ENCODE results near the gene TOGARAM2. TPM values are rescaled to one million over a fixed set of nuclear protein-coding genes. Genes with fewer than 3 reads are reported as not detected.

TOGARAM2 gene
- total RNA-seq, 2 experiments from 2014 or later: 5.2 to 5.3 TPM

DNA sequence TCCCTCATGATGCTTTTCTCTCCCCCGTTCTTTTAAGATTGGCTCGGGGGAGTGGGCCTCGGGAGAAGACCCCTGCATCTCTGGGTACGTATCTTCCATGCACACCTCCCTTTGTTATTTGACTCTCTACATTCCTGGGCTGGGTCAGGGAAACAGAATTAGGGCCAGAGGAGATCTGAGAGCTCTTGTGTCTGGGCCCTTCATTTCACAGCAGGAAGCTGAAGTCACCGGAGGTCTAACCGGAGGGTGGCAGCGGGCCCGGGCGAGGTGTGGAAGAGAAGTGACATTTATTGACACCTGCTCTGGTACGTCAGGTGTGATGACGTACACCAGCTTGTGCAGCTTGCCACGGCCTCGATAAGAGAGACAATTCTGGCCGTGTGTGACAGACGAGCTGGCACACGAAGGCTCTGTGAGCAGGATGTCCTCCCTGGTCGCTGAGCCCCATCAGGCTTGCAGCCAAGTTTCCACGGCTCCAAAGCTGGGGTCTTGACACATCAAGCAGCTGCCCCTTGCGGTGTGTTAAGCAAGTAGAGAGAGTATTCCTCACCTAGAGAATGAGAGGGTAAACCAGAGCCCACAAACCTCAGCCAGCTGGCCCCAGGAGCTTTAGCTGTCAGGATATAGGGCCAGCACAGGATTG is 30.4 kb downstream of the TOGARAM2 start:
- Mint-ChIP-seq H3K4me1 (peaks cover 70% of the 10 kb centered on the region), H3K4me3 (peak overlapping the region; percentile 89), H3K27me3 (no peaks in the 10 kb centered on the region), H3K36me3 (peaks cover 3% of the 10 kb centered on the region), H3K27ac (peak overlapping the region; percentile 99), H3K9me3 (no peaks in the 10 kb centered on the region)
- ATAC-seq (ENCODE audit: low read depth): peak; percentile 24
- POLR2A ChIA-PET: interaction anchor here (1.2 to 4.7 kb wide), 7 partner anchors 9 to 105 kb away, joined by 4 to 51 read pairs (median 5); partner anchors contain the start of gene CLIP4
- peak; percentile 68 for DNase-seq

DNA sequence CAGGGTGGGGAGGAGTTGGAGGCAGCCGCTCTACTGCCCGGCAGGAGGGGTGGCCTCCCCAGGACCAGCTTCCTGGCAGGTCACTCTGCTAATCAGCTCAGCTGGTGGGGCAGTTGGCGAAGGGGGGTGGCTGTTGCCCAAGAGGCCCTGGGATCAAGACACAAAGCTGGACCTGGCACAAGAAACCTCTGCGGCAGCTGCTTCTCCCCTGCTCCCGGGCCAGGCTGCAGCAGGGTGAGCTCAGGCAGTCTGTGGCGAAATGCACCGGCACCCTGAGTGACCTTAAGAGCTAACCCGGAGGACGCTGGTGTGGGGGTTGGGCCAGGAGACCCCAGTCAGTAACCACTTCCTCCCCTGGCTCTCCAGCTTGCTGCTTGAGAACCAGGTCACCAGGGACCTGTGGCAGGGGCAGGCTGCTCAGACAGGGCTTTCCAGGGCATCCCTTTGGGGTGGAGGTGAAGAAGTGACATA is 31.1 kb downstream of the TOGARAM2 start:
- Mint-ChIP-seq H3K4me1 (peaks cover 75% of the 10 kb centered on the region), H3K27ac (peak overlapping the region; percentile 99), H3K4me3 (peak overlapping the region; percentile 89), H3K27me3 (no peaks in the 10 kb centered on the region), H3K9me3 (no peaks in the 10 kb centered on the region), H3K36me3 (peaks cover 3% of the 10 kb centered on the region)
- no peak for ATAC-seq (ENCODE audit: low read depth)
- DNase-seq: peak; percentile 68
- POLR2A ChIA-PET: interaction anchor here (0.7 to 4.7 kb wide), 9 partner anchors 8 to 142 kb away, joined by 3 to 51 read pairs (median 5); partner anchors contain the start of genes CLIP4 and TRMT61B

DNA sequence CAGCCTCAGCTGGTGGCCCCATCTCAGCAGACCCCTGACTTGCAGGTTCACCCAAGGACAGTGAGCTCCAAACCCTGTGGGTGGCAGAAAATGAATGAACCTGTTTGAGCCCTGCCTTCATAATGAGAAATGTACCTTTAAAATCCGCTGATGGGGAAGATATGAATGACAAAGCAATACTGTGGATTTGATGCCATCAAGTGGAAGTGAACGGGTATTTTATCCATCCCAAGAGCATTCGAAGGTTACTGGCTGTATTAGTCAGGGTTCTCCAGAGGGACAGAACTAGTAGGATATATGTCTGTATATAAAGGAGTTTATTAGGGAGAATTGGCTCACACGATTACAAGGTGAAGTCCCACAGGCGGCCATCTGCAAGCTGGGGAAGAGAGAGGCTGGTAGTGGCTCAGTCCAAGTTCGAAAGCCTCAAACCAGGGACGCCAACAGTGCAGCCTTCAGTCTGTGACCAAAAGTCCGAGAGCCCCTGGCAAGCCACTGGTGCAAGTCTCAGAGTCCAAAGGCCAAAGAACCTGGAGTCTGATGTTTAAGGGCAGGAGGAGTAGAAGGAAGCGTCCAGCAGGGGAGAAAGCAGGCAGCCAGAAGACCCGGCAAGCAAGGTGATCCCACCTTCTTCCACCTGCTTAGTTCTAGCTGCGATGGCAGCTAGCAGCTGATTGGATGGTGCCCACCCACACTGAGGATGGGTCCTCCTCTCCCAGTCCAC is 32.1 kb downstream of the TOGARAM2 start:
- Mint-ChIP-seq H3K9me3 (no peaks in the 10 kb centered on the region), H3K4me1 (peaks cover 76% of the 10 kb centered on the region), H3K27ac (peak overlapping the region; percentile 99), H3K27me3 (no peaks in the 10 kb centered on the region), H3K36me3 (peaks cover 3% of the 10 kb centered on the region), H3K4me3 (peak overlapping the region; percentile 89)
- no peak for ATAC-seq (ENCODE audit: low read depth)
- POLR2A ChIA-PET: interaction anchor here (0.7 to 4.7 kb wide), 6 partner anchors 13 to 143 kb away, joined by 3 to 51 read pairs (median 5); partner anchors contain the start of genes CLIP4 and TRMT61B
- no peak for DNase-seq

DNA sequence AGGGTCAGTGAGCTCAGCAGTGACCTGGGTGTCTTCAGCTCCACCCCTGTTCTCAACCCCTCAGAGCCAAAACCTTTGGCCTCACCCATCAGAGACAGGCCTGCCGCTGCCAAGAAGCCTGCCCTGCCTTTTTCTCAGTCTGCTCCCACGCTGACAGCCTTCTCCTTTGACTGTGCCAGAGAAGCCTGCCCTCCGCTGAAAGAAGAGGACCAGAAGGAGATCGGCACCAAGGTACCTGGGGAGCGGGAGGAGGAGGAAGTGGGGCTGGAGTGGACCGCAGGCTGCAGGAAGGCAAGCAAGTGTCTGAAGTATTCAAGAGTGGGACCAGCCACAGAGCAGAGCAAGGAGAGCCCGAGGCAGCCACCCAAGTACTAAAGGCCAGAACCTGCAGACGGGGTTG is 33.2 kb downstream of the TOGARAM2 start:
- Mint-ChIP-seq H3K9me3 (no peaks in the 10 kb centered on the region), H3K27ac (peak overlapping the region; percentile 99), H3K4me1 (peaks cover 69% of the 10 kb centered on the region), H3K27me3 (no peaks in the 10 kb centered on the region), H3K36me3 (peaks cover 3% of the 10 kb centered on the region), H3K4me3 (peak overlapping the region; percentile 89)
- POLR2A ChIA-PET: interaction anchor here (0.7 to 1.7 kb wide), 8 partner anchors 11 to 59 kb away, joined by 3 to 13 read pairs (median 4); partner anchors contain the start of gene TOGARAM2
- ATAC-seq (ENCODE audit: low read depth): peak; percentile 13
- DNase-seq: peak; percentile 73

DNA sequence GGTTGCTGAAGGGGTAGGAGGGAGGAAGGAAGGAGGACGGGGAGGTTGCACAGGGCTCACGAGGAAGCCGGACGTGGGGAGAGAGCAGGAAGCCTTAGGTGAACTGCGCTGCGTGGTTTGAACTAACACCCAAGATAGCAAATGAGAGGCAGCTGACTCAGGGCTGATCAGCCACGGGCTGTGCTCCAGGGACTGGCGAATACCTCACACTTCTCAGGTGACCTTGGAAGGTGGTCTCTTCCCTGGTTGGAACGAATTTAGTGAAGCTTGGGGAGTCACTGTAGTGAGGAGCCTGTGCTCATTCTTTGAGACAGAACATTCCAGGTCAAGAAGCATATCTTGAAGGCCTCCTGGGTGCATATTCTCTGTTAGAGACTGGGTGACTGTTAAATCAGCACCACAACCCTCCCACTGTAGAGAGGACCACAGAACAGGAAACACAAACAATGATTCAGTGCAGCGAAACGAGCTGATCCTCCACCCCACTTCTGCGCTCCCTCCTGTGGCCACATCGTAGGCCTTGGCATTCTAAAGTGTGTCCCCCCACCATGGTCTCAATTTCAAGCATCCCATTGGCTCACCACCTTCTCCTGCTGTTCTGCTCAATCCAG is 33.8 kb downstream of the TOGARAM2 start:
- Mint-ChIP-seq H3K27ac (peak overlapping the region; percentile 99), H3K36me3 (peaks cover 3% of the 10 kb centered on the region), H3K4me3 (peak overlapping the region; percentile 89), H3K9me3 (no peaks in the 10 kb centered on the region), H3K27me3 (no peaks in the 10 kb centered on the region), H3K4me1 (peaks cover 63% of the 10 kb centered on the region)
- peak; percentile 61 for DNase-seq
- POLR2A ChIA-PET: interaction anchor here (0.6 to 2.5 kb wide), 16 partner anchors 10 to 712 kb away, joined by 3 to 18 read pairs (median 4); partner anchors contain the start of gene TOGARAM2
- ATAC-seq (ENCODE audit: low read depth): peak; percentile 76

DNA sequence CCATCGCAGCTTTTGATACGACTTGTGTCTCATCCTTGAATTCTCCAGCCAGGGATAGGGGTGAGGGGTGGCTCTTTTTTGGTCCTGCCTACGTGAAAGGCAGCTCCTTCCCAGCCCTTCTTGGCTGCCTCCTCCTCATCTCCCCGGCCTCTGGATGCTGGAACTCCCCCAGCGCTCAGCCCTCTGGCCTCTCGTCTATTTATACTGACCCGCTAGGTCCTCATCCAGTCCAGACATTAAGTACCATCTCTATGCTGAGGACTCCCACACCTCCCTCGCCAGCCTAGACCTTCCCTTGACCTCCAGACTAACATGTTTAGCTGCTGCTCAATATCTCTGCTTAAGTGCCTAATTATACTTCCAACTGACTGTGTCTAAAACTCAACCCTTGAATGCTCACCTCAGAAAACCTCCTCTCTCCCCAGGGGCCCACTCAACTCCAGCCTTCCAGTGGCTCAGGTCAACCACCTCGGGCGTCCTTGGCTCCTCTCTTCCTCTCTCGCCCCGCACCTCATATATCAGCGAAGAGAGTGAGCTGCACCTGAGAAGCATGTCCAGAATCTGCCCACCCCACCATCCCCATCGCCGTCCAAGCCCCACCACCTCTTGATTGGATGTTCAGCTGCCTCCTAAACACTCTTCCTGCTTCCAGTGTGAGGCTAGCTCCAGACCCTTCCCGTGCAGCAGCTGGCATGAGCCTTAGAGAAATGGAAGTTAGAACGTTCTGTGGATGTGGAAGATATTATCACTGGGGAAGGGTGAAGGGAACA is 34.8 kb downstream of the TOGARAM2 start:
- Mint-ChIP-seq H3K36me3 (peaks cover 5% of the 10 kb centered on the region), H3K9me3 (no peaks in the 10 kb centered on the region)

DNA sequence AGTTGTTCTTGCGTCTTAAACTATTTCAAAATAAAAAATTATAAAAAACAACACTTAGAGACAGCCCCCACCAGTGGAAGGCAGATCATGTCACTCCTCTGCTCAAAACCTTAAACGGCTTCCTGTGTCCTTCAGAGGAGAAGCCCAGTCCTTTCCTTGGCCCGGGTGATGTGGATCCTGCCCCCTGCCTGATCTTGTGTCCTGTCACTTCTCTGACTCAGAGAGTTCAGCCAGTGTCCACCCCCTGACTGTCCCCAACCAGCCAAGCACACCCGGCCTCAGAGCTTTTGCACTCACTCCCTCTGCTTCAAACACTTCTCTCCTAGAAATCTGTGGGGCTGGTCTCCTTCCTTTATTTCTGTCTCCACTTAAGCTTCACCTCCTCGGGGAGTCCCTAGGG is 35.4 kb downstream of the TOGARAM2 start:
- DNase-seq (no peak), ATAC-seq (ENCODE audit: low read depth) (no peak)
- no peaks in the 10 kb centered on the region for H3K27me3 Mint-ChIP-seq
- POLR2A ChIA-PET: interaction anchor here (2.5 kb wide), 1 partner anchor 100 kb away, joined by 18 read pairs; no protein-coding TSS in a partner anchor
- H3K9me3 Mint-ChIP-seq: no peaks in the 10 kb centered on the region
- H3K4me3 Mint-ChIP-seq: peak overlapping the region; percentile 89
- peaks cover 5% of the 10 kb centered on the region for H3K36me3 Mint-ChIP-seq
- H3K27ac Mint-ChIP-seq: peak overlapping the region; percentile 99
- H3K4me1 Mint-ChIP-seq: peaks cover 52% of the 10 kb centered on the region

More for the DNA sequence above, 34.8 kb downstream of the TOGARAM2 start:
- ATAC-seq (ENCODE audit: low read depth) (no peak), DNase-seq (no peak)
- Mint-ChIP-seq H3K27ac (peak overlapping the region; percentile 99), H3K4me1 (peaks cover 59% of the 10 kb centered on the region), H3K4me3 (peak overlapping the region; percentile 89), H3K27me3 (no peaks in the 10 kb centered on the region)
- POLR2A ChIA-PET: interaction anchor here (0.6 to 2.5 kb wide), 11 partner anchors 9 to 113 kb away, joined by 3 to 18 read pairs (median 3); partner anchors contain the start of gene TOGARAM2

DNA sequence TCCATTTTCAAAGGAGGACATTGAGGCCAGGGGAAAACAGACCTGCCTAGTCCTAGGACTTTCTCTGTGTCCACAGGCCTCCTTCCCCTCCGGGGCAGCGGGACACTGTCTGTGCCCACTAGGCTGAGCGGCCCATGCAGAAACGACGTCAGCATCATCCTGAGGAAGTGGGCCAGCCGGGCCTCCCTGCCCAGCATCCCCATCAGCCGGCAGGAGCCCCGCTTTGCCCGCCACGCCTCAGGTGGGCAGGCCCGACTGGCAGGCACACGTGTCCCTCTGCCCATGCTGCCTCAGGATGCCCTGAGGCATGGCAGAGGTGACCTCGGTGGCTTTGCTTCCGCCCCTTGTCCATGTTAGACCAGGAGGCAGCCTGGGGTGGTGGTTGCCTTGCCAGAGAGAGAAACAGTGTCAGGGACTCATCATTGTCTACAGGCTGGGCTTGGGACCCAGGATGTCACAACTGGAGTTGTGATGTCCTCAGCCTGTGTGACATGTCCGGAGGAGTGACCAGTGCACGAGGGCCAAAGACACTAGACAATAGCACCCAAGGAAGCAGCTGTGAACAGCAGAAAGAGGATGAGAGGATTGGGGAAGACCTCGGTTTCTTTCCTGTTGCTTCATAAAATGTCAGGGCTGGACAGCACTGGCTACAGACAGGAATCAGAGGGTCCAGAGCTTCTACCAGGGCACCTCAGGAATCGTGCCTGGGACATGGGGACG is 36.8 kb downstream of the TOGARAM2 start:
- Mint-ChIP-seq H3K4me3 (no peak overlapping the region), H3K36me3 (peaks cover 5% of the 10 kb centered on the region), H3K27me3 (no peaks in the 10 kb centered on the region), H3K9me3 (no peaks in the 10 kb centered on the region), H3K27ac (no peak overlapping the region), H3K4me1 (peaks cover 43% of the 10 kb centered on the region)
- ATAC-seq (ENCODE audit: low read depth): no peak
- no peak for DNase-seq
- POLR2A ChIA-PET: no interaction called here

DNA sequence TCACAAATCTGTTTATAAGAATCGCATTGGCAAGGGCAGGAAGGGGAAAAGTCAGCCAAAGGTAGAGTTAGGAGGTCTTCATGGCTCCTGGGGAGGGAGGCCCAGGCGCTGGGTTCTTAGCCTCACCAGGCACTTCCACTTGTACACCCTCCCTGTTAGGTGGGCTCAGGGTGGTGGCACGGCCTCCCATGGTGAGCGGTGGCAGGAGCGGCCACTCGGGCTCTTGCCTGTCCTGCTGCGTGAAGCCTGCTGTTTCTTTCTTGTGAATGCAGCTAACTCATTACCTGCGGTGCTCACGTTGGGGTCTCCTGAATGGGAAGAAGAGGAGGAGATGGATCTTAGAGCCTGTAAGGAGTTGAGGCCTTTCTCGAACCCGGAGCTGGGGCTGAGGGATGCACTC is 40.8 kb downstream of the TOGARAM2 start:
- Mint-ChIP-seq H3K4me3 (no peak overlapping the region), H3K27me3 (no peaks in the 10 kb centered on the region), H3K36me3 (peaks cover 2% of the 10 kb centered on the region), H3K9me3 (no peaks in the 10 kb centered on the region), H3K27ac (no peak overlapping the region), H3K4me1 (peaks cover 11% of the 10 kb centered on the region)
- ATAC-seq (ENCODE audit: low read depth) (no peak), DNase-seq (no peak)
- POLR2A ChIA-PET: no interaction called here

DNA sequence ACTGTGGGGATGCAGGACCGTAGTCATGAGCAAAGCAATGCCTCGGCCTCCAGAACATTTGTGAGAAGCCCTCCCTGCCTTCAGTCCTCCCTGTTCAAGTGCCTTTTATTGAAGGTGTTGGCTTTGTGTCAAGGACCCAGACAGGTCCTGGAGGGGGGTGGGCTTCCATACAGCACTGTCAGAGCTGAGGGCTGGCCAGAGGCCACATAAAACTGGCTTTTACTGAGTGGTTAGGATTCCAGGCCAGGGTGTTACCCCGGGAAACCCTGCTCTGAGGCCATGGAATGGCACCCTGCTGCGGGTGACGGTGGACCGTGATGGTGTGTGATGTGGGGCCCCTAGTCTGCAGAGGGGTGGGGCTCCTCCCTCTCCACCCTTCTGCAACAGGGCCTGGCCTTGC is 41.6 kb downstream of the TOGARAM2 start:
- H3K27ac Mint-ChIP-seq: no peak overlapping the region
- ATAC-seq (ENCODE audit: low read depth): no peak
- H3K36me3 Mint-ChIP-seq: peaks cover 4% of the 10 kb centered on the region
- no peak for DNase-seq
- POLR2A ChIA-PET: no interaction called here
- H3K9me3 Mint-ChIP-seq: no peaks in the 10 kb centered on the region
- no peak overlapping the region for H3K4me3 Mint-ChIP-seq
- H3K4me1 Mint-ChIP-seq: peaks cover 9% of the 10 kb centered on the region
- H3K27me3 Mint-ChIP-seq: no peaks in the 10 kb centered on the region

DNA sequence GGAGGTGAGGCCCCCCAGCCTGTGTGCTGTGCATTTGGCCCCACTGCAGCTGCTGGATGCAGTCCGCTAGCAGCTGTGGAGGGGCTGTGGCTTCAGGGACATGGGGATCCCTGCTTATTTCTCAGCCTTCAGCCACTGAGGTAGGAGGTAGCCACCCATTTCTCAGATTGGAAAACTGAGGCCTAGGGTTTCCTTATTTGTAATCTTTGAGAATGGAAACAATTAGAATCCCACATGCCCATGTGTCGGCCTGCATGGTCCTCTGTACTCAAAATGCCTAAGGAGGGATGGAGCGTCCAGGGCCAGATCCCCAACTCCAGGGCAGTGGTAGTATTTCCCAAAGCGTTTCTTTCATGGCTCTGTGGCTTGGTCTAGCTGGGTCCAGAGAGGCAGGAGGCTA is 42.1 kb downstream of the TOGARAM2 start:
- Mint-ChIP-seq H3K36me3 (peaks cover 5% of the 10 kb centered on the region), H3K4me3 (no peak overlapping the region), H3K27me3 (no peaks in the 10 kb centered on the region), H3K9me3 (no peaks in the 10 kb centered on the region), H3K4me1 (peaks cover 8% of the 10 kb centered on the region), H3K27ac (no peak overlapping the region)
- no peak for ATAC-seq (ENCODE audit: low read depth)
- POLR2A ChIA-PET: no interaction called here
- DNase-seq: no peak

DNA sequence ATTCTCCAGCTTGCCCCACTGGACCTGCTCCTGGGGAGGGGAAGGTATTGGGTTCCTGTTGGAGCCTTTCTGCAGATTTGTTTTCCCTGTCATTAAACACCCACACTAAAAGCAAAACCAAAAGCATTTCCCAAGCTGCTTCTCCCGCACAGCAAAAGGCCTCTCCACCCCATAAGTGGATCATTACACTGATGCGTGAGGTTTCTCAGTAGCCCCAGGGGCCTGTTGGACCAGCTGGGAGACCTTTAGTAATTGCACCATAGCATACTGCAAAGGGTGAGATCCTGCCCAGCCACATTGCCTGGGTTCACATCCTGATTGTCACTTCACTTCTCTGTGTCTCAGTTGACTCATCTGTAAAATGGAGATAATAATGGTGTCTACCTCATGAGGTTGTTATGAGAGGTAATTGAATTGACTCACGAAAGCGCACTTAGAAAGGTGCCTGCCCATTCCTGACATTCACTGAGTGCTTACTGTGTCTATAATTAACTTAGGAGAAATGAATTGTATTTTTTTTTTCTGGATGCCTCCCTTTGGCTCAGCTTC is 43.9 kb downstream of the TOGARAM2 start:
- POLR2A ChIA-PET: interaction anchor here (1.1 to 1.4 kb wide), 2 partner anchors 10 to 14 kb away, joined by 3 to 4 read pairs; no protein-coding TSS in a partner anchor
- Mint-ChIP-seq H3K27me3 (no peaks in the 10 kb centered on the region), H3K4me1 (peaks cover 7% of the 10 kb centered on the region), H3K27ac (no peak overlapping the region), H3K4me3 (no peak overlapping the region), H3K9me3 (no peaks in the 10 kb centered on the region), H3K36me3 (peaks cover 9% of the 10 kb centered on the region)
- DNase-seq: no peak
- no peak for ATAC-seq (ENCODE audit: low read depth)
